T-helper 2 cell (primary cell): Measurements from ENCODE around the gene ALDH3B1.
"Not testable (repeated sequence)": the region's sequence is repeated elsewhere in the genome, so short reads cannot be mapped to it uniquely, and the experiment has no call there.

Experiments used
- DNase-seq, 5 experiments: peaks; one replicate each; pipeline versions ENCODE4 v3.0.0 to v3.0.0-alpha.2; 2012 to 2022
- total RNA-seq, 2 donors: gene quantifications; one replicate each; lab custom pipeline; 2026; lab: John Stamatoyannopoulos, UW

Gene ALDH3B1, protein sequence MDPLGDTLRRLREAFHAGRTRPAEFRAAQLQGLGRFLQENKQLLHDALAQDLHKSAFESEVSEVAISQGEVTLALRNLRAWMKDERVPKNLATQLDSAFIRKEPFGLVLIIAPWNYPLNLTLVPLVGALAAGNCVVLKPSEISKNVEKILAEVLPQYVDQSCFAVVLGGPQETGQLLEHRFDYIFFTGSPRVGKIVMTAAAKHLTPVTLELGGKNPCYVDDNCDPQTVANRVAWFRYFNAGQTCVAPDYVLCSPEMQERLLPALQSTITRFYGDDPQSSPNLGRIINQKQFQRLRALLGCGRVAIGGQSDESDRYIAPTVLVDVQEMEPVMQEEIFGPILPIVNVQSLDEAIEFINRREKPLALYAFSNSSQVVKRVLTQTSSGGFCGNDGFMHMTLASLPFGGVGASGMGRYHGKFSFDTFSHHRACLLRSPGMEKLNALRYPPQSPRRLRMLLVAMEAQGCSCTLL
- 0 reads per million in 2 donors for total RNA-seq

DNA sequence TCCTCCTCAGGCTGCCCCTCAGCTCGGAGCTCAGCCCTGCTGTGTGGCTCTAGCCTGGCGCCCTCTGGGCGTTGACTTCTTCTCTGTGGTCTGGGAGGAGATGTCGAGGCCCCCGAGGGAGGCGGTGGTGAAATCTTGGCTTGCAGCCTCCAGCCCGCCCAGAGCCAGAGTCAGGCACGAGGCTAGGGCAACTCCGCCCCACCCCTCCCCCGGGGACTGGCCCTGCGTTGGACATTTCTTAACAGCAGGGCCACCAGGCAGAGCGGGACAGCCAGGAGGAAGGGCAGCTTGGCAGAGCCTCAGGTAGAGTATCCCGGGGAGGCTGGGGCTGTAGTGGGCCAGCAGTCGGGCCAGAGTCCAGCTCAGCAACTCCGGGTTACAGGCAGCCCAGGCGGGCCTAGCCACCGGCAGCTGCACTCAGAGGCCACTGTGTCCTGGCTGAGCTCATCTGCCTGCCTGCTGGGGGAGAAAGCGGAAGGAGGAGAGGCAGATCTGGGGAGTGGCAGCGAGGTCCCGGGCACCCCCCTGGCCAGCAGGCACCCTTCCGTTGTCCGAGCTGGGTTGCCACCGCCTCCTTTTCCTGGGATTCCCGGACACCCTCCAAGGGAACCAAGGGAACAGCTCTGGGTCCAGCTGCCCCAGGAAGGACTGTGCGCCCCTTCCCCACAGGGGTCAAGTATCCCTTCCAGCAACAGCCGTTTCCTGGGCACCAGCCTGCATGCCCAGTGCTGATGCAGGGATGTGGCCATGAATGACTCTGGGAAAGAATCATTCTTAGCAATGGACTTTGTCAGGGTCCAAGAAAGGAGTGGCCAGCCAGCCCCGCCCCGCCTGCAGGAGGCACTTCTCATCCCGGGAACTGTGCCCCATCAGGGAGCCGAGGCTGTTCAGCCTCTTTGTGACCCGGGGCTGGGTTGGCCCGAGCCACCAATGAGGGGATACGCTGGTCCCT, at the start of gene ALDH3B1:
TSS of gene ALDH3B1 (plus strand) at position 238 of the 952 bp plus-strand sequence. CDS start 4,971 bp downstream, outside the sequence.
- DNase-seq: no peak

DNA sequence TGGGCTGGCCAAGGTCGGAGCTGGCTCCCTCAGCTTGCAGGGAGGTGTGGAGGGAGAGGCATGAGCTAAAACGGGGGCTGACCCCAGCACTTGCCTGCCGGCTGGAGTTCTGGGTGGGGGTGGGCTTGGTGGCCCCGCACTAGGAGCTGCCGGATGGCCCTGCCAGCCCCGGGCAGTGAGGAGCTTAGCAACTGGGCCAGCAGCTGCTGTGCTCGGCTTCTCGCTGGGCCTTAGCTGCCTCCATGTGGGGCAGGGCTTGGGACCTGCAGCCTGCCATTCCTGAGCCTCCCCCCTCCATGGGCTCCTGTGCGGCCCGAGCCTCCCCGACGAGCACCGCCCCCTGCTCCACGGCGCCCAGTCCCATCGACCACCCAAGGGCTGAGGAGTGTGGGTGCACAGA, 46.9 kb upstream of the ALDH3B1 start:
- DNase-seq: not testable (repeated sequence)

DNA sequence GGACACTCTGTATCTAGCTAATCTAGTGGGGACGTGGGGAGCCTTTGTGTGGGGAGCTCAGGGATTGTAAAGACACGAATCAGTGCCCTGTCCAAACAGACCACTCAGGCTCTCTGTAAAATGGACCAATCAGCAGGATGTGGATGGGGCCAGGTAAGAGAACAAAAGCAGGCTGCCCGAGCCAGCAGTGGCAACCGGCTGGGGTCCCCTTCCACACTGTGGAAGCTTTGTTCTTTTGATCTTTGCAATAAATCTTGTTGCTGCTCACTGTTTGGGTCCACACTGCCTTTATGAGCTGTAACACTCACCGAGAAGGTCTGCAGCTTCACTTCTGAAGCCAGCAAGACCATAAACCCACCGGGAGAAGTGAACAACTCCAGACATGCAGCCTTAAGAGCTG, 46.2 kb upstream of the ALDH3B1 start:
- DNase-seq: not testable (repeated sequence)

DNA sequence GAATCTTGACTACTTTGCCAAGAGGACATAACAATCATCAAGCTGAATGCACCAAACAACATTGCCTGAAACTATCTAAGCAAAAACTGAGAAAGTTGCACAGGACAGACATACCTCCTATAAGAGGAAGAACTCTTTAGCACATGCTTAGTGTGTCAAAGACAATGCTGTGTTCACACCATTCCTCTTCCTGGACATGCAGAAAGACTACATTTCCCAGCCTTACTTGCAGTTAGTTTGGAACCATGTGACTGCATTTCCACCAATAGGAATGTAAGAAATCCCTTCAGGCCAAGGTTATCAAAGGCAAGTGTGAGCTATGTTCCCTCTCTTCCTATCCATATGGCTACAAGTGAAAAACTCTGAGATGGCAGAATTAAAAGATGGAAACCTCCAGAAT, 45.4 kb upstream of the ALDH3B1 start:
- DNase-seq: not testable (repeated sequence)

DNA sequence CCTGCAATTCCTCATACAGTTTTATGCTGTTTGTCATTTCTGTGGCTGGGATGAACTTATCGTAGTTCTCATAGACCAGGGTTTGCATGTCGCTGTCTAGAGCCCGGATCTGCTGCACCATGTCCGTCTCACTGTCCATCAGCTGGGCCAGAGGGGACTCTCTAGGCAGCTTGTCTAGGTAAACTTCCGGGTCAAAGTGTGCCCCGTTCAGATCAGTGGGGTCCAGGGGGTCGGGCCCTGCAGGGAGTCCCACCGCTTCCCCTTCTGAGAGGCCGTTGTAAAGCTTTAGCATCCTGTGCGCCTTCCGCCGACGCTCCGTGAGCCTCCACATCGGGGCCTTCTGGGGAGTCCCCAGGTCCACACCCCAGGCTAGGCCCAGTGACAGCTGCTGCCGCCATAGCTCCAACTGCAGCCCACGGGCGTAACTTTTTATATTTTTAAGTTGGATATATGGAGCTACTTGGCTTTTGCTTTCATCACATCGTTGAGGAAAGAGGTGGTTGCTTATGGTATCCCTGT, 44.2 kb upstream of the ALDH3B1 start:
- not testable (repeated sequence) for DNase-seq

DNA sequence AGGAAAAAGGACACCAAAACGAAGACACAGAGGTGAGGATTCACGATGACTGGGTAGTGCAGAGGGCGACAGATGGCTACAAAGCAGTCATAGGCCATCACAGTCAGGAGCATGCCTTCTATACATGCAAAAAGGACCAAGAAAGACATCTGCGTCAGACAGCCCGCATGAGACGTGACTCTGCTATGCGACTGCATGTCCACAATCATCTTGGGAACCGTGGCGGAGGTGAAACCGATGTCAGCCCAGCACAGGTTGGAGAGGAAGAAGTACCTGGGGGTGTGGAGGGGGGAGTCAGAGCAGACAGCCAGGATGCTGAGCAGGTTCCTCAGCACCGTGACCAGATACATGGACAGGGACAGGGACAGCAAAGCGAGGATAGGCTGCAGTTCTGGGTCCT, 35.4 kb upstream of the ALDH3B1 start:
- DNase-seq: not testable (repeated sequence)

DNA sequence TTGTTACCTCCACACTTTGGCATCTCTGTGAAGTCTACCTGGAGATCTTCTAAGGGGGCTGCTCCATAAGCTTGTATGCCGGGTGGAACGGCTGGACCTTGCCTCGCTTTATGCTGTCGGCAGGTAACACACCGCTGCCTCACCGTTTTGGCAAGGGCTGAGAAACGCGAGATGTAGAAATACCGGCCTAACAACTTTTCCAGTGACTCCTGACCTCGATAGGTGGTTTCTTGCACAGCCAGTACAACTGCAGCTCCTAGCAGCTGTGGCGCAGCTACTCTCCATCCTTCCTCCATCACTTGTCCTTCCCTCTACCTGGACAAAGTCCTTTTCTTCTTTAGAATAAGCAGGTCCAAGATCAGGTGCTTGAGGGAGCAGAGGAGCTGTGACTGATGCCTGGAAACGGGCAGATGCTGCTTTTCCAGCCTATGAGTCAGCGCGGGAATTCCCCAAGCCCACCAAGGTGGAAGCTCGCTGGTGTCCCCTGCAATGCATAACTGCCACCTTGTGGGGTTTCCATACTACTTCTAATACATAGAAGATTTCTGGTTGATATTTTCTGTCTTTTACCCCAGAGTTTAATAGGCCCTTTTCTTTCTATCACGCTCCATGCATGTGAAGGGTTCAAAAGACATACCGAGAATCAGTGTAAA, 31.2 kb upstream of the ALDH3B1 start:
- DNase-seq: not testable (repeated sequence)

DNA sequence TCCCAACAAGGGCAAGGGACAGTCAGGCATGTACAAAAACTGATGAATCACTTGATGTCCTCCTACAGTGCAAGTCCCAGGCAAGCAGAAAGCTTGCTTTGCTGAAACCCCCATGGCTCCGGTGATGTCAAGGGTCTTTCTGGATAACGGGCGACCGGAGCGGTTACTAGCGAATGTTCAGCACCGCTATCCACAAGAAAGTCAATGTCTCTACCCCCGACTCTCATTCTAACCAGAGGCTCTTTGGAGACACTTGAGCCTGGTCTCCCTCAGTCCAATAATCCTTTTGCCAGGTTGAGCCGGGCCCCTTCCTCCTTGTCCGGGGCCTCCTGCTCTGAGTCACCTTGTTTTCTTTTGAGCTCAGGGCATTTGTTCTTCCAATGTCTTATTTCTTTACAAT, 28.9 kb upstream of the ALDH3B1 start:
- DNase-seq: not testable (repeated sequence)

DNA sequence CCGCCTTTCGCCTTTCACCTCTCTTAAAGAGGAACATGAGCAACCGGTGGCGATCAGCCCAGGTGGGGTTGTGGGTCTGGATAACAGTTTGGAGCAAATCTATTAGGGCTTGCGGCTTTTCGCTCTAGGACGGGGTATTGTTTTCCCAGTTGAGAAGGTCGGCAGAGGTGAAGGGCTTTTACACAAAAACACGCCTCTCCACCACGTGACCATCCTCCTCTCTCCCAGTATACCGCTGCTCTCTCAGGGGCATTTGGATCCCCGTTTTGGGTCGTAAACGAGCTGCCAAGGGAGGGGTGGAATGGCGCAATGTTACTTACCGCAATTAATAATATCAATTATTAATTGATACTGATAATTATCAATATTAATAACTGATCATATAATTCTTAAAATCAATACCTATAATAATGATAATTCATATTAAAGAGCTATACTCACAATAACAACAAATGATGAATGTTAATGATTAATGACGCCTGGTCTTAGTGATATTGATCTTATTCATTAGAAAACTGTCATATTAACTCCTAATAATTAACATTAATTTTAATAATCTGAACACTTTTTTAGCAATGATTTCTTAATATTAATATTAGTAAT, 27.8 kb upstream of the ALDH3B1 start:
- DNase-seq: not testable (repeated sequence)

DNA sequence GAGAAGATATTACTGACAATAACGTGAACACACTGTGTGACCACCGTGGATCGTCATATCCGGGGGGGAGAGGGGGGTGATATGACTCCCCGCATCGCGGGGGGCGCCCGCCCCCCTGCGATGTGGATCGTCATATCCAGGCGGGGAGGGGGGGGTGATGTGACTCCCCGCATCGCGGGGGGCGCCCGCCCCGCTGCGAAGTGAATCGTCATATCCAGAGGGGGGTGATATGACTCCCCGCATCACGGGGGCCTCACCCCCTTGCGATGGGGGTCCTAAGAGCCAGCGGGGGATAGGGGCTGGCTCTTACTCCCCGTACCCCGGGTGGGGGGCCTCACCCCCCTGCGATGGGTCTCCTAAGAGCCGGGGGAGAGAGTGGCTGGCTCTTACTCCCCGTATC, 26.2 kb upstream of the ALDH3B1 start:
- DNase-seq: no peak

DNA sequence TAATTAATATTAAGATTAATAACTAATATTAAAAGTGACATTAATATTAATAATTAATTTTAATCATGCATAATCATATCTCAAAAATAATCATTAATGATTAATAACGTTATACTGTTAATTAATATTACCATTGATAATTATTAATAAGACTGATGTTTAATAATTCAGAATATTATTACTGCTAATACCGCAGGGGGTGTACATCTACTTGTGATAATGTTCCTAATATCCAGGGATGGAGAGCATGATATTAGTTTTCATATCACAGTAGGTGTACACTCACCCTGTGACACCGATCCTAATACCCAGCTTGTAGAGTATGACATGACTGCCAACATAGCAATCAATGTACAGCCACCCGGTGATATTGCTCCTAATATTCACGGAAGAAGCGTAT, 24.8 kb upstream of the ALDH3B1 start:
- DNase-seq: not testable (repeated sequence)

DNA sequence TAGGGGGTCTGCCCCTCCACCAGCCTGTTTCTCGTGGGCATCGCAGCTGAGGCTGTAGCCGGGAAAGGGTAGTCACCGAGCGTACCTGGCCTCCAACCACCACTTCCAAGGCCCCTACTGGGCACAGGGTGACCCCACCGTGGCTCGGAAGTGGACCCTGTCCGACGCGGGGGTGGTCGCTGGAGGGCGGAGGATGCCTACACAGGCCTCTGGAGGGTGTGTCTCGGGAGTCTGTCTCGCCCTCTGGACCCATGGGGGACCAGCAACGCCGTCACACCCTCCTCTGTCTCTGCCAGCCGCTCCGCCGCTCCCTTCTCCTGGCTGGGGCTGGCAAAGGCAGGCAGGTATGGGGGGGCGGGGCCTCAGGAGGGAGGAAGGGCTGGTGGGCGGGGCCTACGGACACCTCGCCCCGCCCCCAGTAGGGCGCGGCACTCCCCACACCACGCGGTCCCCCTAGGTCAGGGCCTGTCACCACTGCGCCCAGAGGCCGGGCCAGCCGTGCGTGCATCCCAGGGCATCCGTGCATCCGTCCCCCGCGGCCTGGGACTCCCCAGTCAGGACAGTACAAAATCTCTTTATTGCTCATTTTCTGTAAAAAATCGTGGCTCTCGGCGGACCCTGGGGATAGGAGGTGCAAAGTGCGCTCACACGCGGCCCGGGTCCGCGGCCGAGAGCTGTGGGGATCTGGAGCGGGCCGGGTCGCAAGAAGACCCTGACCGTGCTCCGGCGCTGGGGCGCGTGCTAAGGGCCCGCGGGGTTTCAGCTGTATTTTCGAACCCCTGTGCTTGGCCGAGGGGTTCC, 19.4 kb upstream of the ALDH3B1 start:
- not testable (repeated sequence) for DNase-seq

DNA sequence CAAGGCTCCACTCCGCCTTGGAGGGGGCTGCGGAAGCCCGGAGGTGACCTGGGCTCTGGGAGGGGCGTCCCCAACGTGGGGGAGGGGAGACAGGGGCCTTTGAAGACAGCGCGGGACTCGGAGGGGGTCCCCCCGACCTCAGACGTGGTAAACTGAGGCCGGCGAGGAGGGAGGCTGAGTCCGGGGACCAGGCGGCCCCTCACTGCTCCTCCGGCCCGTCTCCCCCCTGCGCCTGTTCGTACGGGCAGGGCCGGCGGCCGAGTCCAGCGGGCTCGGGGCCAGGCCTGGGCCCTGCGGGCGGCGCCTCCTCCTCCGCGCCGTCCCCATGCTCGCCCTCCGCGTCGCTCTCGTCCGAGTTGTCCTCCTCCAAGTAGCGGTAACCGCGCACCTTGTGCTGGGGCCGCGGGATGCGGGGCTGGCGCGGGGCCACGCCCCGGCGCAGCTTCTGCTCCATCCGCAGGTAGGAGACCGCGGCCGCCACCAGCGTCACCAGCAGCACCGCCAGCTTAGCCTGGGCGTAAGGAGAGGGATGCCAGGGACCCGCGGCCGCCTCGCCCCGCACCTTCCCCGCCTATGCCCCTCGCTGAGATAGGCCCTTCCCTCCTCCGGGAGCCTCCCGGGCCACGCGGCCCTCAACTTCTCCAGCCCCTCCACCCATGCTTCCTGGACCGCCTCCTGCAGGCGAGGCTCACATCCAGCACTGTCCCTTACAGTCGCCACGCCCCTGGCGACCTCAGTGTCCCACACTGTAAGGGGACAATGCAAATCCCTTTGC, 18.6 kb upstream of the ALDH3B1 start:
- DNase-seq: not testable (repeated sequence)

DNA sequence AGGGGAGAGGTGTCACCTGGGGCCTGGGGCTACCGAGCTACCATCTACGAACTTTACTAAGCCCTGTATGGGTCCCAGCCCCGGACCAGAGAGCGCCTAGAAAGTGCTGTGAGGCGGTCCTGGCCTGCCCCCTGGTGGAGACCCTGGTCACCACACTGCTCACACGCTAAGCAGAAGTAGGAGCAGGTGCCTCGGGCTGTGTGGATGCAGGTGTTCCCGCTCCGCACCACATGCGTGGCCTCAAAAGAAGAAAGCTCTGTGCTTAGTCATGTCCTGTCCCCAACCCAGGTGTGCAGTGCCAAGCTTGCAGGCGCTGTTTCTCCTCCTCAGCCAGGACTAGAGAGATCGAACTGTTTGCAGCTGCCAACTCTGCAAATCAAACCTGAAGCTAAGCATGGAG, 16.3 kb upstream of the ALDH3B1 start:
- DNase-seq: peak in 2 of 5 experiments; percentile 17 to 50

DNA sequence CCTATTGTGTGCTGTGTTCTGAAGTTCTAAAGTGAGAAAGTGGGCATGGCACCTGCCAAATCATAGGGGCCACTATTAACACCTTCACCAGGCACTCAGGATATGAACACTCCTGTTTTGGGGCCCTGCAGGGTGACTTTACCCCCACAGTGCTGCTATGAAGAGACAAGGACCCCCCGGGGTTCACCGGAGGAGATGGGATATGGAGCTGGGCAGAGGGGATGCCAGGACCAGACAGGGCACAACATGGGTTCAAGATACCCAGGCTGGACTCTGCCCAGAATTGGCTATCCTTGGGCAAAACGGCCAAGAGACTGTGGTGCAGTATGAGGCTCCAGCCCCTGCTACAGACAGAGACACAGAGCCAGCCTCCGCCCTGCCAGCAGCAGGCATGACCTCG, 15.7 kb upstream of the ALDH3B1 start:
- not testable (repeated sequence) for DNase-seq

DNA sequence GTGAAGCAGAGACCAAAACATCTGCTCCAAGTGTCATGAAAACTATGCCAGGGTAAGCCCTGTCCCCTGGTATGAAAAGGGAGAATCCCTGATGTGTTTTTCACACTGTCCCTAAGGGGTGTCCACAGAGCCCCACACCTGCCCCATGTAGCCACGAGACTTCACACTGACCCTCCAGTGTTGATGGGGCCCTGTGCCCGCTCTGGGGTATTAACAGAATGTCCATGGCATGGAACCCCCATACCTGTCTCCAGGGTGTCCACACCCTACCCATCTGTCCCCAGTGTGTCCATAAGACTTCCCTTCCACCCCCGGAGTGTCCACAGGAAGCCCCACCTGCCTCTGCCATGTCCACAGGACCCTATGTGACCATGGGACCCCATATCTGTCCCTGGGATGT, 15.0 kb upstream of the ALDH3B1 start:
- not testable (repeated sequence) for DNase-seq

DNA sequence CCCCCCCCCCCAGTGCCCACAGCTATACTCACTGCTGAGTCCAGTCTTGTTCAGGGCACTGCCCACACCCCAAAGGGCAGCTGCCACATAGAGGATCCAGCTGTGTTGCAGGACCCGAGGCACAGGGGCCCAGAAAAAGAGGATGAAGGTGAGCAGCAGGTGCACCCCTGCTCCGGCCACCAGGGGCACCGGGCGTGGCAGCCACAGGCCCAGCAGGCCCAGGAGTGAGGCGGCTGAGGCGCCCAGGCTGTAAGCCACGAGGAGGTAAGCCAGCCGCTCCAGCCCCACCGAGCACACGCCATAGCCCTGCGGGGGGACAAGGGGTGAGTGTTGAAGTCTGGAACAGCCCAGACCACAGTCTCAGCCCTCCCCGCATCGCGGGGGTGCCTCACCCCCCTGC, 14.5 kb upstream of the ALDH3B1 start:
- DNase-seq: not testable (repeated sequence)

DNA sequence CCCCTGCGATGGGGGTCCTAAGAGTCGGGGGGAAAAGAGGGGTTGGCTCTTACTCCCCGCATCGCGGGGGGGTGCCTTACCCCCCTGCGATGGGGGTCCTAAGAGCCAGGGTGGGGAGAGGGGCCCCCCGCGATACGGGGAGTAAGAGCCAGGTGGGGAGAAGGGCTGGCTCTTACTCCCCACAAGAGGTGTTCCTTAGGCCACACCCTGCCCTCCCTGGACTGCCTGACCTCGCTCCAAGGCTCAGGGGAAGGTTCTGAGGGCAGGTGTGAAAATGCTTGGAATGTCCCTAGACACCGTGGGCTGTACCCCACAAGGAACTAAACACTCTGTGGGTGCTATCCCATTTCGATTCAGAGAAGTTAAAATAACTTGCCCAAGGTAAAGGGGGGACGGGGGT, 14.1 kb upstream of the ALDH3B1 start:
- DNase-seq: no peak

DNA sequence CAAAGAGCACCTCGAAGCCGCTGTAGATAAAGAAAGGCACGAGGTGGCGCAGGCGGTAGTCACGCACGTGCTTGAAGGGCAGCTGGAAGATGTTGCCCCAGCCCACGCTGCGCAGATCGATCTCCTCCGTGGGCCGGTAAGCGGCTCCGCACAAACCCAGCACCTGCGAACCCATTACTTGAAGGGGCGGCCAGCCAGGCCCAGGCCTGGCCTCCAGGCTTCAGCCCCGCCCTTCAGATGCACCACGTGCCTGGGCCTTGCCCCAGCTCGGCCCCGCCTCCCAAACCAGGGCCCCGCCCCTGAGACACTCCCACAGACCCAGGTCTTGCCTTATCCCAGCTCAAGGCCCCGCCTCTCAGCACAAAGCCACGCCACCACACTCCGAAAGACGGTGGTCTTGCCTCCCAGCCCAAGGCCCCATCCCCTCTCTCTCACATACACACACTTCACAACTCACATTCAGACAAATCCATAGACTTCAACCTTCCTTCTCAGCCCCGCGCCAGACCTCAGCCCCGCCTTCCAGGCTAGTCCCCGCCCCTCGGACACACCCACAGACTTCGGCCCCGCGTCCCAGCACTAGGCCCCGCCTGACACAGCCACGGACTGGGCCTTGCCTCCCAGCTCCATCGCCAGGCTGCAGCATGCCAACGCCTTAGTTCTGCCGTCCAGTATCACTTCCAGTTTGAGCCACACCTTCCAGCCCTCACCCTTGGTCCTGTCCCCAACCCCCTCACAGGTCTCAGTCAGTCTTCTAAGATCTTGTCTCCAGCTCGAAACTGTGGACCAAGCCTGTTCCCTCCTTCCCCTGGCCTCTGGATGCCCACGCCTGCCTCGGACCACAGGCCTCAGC, 13.3 kb upstream of the ALDH3B1 start:
- peak in 1 of 5 experiments; percentile 35 for DNase-seq
